ENCODE results near the gene ZBTB25.

Gene ZBTB25

GRCh38 chr14:64419003-64419402 lies 84.6 kb downstream of the ZBTB25 start:
- Histone ChIP-seq H3K27ac (no peak overlapping the region), H3K36me3 (peaks cover 77% of the 10 kb centered on the region), H3K27me3 (ENCODE audit: insufficient read depth, low read depth, severe bottlenecking) (no peaks in the 10 kb centered on the region), H3K4me3 (ENCODE audit: low read depth, low read length) (no peak overlapping the region), H3K9me3 (ENCODE audit: severe bottlenecking) (no peaks in the 10 kb centered on the region)
- DNase-seq, result peak; percentile 58
- TF ChIP-seq CTCF (IDR thresholded peaks at IDR 0.05; ENCODE audit: low read depth, low read length), result no peak

GRCh38 chr14:64417771-64418125 lies 85.9 kb downstream of the ZBTB25 start:
- H3K9me3 ChIP-seq (ENCODE audit: severe bottlenecking), result no peaks in the 10 kb centered on the region
- H3K27me3 ChIP-seq (ENCODE audit: insufficient read depth, low read depth, severe bottlenecking), result no peaks in the 10 kb centered on the region
- no peak overlapping the region for H3K27ac ChIP-seq
- no peak overlapping the region for H3K4me3 ChIP-seq (ENCODE audit: low read depth, low read length)
- H3K36me3 ChIP-seq, result peaks cover 86% of the 10 kb centered on the region
- no peak for TF ChIP-seq CTCF (IDR thresholded peaks at IDR 0.05; ENCODE audit: low read depth, low read length)
- no peak for DNase-seq

- Histone ChIP-seq H3K27ac (no peak overlapping the region), H3K4me3 (ENCODE audit: low read depth, low read length) (no peak overlapping the region), H3K9me3 (ENCODE audit: severe bottlenecking) (no peaks in the 10 kb centered on the region), H3K27me3 (ENCODE audit: insufficient read depth, low read depth, severe bottlenecking) (no peaks in the 10 kb centered on the region), H3K36me3 (peaks cover 86% of the 10 kb centered on the region)
- no peak for TF ChIP-seq CTCF (IDR thresholded peaks at IDR 0.05; ENCODE audit: low read depth, low read length)
- DNase-seq, result no peak
These were observed 86.4 kb downstream of the ZBTB25 start for GRCh38 chr14:64417055-64417770.

GRCh38 chr14:64416348-64416932 lies 87.2 kb downstream of the ZBTB25 start:
- H3K9me3 ChIP-seq (ENCODE audit: severe bottlenecking), result no peaks in the 10 kb centered on the region
- no peaks in the 10 kb centered on the region for H3K27me3 ChIP-seq (ENCODE audit: insufficient read depth, low read depth, severe bottlenecking)
- TF ChIP-seq CTCF (IDR thresholded peaks at IDR 0.05; ENCODE audit: low read depth, low read length), result no peak
- peaks cover 86% of the 10 kb centered on the region for H3K36me3 ChIP-seq
- no peak for DNase-seq
- H3K4me3 ChIP-seq (ENCODE audit: low read depth, low read length), result no peak overlapping the region
- H3K27ac ChIP-seq, result no peak overlapping the region

- no peak for DNase-seq
- H3K9me3 ChIP-seq (ENCODE audit: severe bottlenecking), result no peaks in the 10 kb centered on the region
- no peak for TF ChIP-seq CTCF (IDR thresholded peaks at IDR 0.05; ENCODE audit: low read depth, low read length)
- no peak overlapping the region for H3K4me3 ChIP-seq (ENCODE audit: low read depth, low read length)
- no peak overlapping the region for H3K27ac ChIP-seq
- no peaks in the 10 kb centered on the region for H3K27me3 ChIP-seq (ENCODE audit: insufficient read depth, low read depth, severe bottlenecking)
- peaks cover 52% of the 10 kb centered on the region for H3K36me3 ChIP-seq
These were observed 91.4 kb downstream of the ZBTB25 start for GRCh38 chr14:64412237-64412636.

GRCh38 chr14:64411001-64411400 lies 92.6 kb downstream of the ZBTB25 start:
- no peak for TF ChIP-seq CTCF (IDR thresholded peaks at IDR 0.05; ENCODE audit: low read depth, low read length)
- DNase-seq, result no peak
- no peaks in the 10 kb centered on the region for H3K27me3 ChIP-seq (ENCODE audit: insufficient read depth, low read depth, severe bottlenecking)
- H3K27ac ChIP-seq, result no peak overlapping the region
- no peaks in the 10 kb centered on the region for H3K9me3 ChIP-seq (ENCODE audit: severe bottlenecking)
- H3K4me3 ChIP-seq (ENCODE audit: low read depth, low read length), result no peak overlapping the region
- H3K36me3 ChIP-seq, result peaks cover 44% of the 10 kb centered on the region
